Measurements from ENCODE around the gene MLYCD.

Gene MLYCD

GRCh38 chr16:83898463-83899271 lies at the start of gene MLYCD:
Gene MLYCD (plus strand): TSS chr16:83899115. CDS start chr16:83899145, 30 bp downstream.
- DNase-seq = peak; percentile 77 to 86

DNA sequence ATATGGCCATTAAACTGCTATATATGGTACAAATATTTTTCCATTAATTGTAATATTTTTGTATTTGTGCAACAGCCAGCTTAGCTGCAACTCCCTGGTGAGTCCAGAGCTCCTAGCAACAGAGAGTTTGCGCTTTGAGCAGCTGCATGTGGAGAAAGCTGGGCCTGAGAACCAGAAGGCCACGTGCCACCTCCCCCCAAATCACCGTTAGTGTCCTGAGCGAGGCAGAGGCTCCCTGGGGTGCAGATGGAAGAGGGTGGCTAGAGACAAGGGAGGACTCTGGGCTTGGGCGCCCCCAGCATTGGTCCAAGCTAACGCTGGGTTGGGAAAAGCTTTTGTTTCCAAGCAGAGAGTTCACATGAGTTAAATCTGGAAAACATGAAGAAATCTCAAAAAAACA lies 49.5 kb upstream of the MLYCD start:
- DNase-seq = no peak

GRCh38 chr16:83850947-83851346 lies 48.0 kb upstream of the MLYCD start:
- no peak for DNase-seq

DNA sequence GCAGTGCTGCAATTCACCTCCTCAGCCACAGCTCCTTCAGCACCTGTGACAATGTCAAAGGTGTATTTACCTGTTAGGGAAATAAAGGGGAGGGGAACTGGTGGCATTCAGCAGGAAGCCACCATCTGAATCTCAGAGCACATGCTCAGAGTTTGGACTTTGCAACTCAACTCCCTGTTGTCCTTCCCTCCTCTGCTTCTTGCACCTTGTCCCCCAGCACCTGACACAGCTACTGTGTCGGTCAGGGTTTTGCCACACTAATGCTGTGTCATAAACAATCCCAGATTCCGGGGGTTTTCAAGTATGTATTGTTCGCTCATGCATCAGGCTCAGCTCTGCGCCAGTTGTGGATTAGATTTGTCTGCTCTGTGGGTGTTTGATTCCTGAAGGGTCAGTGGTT lies 47.4 kb upstream of the MLYCD start:
- DNase-seq = no peak

DNA sequence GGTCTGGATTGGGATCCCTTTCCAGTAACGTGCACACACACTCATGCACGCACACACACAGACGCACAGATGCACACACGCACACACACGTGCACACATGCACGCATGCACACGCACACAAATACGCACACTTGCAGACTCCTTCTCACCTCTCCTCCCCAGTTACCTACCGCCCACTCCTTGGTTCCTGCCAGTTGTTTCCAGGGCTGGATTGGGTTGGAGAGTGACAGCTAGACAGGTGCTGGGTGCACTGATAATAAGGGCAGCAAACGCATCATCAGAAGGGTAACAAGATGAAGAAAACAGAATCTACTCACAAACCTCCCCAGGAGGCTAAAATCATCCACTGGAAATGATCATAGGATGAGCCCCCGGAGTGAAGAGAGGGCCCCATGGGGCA lies 46.1 kb upstream of the MLYCD start:
- DNase-seq = no peak

DNA sequence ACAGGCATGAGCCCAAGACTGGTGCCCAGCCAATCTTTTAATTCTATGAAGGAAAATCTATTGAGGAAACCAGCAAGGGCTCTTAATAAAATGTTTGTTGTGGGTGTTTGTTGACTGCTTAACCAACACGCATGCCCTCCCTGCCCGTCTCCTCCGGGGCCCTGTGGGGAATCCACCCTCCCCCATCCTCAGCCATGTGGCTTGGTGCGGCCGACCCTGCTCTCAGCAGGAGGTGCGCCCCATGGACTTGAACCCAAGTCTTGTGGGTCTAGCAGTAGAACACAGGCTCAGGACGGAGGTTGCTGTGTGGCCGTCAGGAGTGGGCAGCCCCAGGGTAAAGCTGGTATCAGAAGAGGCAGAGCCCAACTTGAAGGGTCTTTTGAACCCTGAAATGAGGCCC lies 45.1 kb upstream of the MLYCD start:
- DNase-seq = no peak

DNA sequence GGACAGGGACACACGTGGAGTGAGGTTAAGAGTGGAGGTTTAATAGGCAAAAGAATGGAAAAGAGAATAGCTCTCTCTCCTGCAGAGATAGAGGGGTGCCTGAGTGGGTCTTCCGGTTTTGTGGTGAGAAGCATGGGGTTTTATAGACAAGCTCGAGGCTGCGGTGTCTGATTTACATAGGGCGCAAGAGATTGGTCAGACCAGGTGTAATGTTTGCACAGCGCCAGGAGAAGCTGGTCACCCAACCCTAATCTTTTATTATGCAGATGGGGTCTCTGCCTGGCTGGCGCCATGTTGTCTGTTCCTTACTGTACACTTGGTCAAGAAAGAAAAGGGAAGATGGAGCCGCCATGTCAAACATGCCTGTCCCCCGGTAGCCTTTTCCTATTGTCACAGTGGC lies 44.5 kb upstream of the MLYCD start:
- DNase-seq = no peak

DNA sequence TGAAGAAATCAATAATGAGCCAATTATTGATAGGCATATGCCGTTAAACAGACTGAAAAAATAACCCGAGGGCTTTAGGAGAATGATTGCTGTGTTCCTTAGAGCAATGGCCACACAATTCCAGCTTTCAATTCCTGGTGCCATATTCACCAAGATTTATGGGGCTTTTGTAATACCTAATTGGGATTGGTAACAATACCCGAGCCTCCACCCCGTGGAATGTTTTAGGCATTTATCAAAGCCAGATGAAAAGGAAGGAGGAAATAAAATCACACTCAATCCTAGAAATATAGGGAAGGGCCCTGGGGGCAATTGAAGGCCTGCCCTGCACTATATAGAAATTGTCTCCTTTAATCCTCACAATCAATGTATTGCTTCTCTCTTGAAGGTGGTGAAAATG lies 42.1 kb upstream of the MLYCD start:
- no peak for DNase-seq

DNA sequence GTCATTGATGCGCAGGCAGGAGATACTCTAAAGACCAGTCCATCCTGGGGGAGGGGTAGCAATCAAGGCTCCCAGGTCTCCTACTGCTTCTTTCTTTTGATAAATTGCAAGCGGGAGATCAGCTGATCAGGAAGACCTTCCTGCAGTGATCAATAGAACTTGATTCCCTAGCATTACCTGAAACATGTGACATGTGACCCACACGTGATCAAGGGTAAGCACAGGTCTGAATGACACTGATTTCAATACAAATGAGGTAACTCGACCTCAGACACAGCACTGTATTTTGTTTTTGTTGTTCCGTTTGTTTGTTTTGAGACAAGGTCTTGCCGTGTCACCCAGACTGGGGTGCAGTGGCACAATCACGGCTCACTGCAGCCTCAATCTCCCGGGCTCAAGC lies 39.6 kb upstream of the MLYCD start:
- no peak for DNase-seq

GRCh38 chr16:83862661-83863060 lies 36.3 kb upstream of the MLYCD start:
- DNase-seq = no peak

DNA sequence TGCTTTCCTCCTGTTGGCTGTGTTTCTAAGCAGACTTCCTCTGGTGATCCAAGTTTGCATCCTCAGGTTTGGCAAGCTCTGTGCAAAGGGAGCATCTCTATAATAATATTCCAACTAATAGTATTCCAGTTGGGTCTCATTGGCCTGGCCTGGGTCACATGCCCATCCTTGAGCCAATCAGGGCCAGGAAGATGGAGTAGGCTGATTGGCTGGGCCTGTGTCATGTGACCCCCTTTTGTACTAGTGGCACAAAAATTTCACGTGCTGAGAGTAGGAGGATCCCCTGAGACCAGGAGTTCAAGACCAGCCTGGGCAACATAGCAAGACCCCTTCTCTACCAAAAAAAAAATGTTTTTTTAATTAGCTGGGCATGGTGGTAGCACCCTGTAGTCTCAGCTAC lies 35.2 kb upstream of the MLYCD start:
- no peak for DNase-seq

DNA sequence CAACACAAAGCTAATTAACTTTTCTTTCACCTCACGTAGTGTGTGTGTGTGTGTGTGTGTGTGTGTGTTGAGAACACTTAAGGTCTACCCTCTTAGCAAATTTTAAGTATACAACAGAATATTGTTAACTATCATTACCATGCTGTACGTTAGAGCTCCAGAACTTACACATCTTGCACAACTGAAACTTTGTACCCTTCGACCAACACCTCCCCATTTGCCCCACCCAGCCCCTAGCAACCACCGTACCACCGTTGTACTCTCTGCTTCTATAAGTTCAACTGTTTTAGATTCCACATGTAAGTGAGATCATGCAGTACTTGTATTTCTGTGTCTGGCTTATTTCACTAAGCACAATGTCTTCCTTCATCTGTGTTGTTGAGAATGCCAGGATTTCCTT lies 28.1 kb upstream of the MLYCD start:
- no peak for DNase-seq

DNA sequence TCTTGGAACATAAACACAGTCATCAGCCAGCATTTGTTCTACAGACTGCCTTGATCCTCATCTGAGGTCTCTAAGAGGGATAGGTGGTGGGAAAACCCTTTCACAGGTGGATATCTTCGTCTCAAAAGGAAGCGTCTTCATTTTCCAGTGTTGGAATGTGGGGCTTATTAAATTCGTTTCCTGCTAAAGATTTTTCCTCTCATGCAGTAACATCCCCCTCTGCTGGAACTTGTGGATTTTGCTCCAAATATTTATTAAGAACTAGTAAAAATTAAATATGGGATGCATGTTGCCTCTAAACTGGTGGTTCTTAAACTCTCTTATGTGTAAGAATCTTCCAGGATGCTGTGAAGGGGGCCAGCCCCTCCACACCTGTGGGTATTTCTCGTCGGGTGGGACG lies 20.1 kb upstream of the MLYCD start:
- peak; percentile 4 to 20 for DNase-seq

DNA sequence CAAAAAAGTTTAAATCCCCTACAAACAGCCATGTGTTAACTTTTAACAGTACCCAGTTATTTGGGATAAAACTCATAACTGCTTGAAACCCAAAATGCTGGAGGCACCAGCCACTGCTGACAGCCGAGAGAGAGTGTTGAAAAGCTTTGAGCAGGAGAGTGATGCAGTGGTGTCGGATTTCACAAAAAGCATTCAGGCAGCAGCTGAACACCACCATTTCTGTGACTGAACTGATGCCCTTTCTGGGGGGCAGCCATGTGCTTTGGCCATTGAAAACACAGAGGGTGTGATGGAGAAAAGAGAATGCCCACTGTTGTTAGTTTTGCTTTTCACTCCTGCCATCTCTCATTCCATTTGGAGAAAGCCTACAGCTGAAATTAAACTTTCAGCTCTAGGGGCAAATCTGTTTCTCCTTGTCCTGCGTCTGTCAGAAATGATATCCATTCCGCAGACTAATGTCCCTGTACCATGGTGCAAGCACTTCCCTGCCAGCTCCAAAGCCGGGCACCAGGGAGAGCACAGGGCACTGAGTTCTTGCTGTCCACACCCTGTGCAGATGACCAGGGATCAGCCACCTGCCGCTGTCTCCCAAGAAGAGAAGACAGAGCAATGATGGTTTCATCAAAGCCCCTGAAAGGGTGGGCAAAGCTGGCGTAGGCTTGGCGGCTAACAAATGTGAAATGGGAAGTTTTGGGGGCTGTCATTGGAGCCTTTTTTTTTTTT lies 16.6 kb upstream of the MLYCD start:
- no peak for DNase-seq

GRCh38 chr16:83886199-83886971 lies 12.5 kb upstream of the MLYCD start:
- DNase-seq = no peak

DNA sequence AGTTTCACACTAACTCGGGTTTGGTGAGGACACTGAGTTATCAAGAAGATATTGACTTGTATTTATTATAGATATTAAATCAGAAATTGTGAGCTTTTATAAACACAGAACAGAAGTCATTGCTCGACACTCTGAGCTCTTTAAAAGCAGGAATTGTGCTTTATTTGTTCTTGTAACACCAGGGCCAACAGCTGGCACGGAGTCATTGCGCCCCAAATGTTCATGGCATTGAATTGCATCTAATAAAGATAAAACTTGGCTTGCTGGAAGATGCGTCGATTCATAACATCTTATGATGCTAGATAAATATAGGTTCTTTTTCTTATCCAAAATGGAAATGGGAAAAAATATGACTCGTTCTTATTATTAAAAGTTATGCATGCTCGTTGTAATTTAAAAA lies 11.8 kb upstream of the MLYCD start:
- peak; percentile 25 to 54 for DNase-seq

- DNase-seq = no peak
Measured at GRCh38 chr16:83887564-83887963, 11.4 kb upstream of the MLYCD start.

DNA sequence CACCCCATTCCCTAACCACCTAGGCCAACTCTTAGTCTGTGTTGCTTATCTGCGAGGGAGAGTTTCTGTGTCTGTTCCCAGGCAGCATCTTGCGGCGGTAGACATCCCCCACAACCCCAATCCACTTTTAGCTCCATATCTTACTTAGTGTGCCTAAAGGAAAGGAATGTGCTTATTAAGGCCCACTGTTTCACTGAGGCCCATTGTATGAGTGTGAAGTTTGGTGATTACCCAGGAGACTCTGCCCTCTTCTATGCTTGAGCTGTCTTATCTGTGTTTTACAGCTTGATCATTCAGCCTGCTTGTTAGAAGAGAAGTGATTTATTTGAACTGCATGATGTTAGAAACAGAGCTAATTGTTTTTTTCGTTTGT lies 10.3 kb upstream of the MLYCD start:
- DNase-seq = no peak

- DNase-seq = no peak
Measured at GRCh38 chr16:83890359-83890758, 8.6 kb upstream of the MLYCD start.

GRCh38 chr16:83891742-83892141 lies 7.2 kb upstream of the MLYCD start:
- no peak for DNase-seq

- no peak for DNase-seq
Measured at GRCh38 chr16:83895243-83895642, 3.7 kb upstream of the MLYCD start.

DNA sequence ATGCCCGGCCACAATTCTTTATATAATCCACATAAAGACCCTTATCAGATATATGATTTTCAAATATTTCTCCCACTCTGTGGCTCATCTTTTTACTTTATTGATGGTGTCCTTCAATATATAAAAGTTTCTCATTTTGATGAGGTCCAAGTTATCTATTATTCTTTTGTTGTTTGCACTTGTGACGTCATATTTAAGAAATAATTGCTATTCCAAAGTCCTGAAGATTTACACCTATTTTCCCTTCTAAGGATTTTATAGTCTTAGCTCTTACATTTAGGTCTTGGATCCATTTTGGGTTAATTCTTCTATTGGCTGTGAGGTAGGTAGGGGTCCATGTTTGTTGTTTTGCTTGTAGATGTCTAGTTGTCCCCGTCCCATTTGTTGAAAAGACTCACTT lies 3.0 kb upstream of the MLYCD start:
- no peak for DNase-seq

- DNase-seq = peak; percentile 13 to 49
Measured at GRCh38 chr16:83899272-83899897, 470 bp downstream of the MLYCD start.

All from SHP77 (cell line).